GM19395 (cell line): ENCODE data around the gene ODAD2.
"Not testable (repeated sequence)": the region's sequence is repeated elsewhere in the genome, so short reads cannot be mapped to it uniquely, and the experiment has no call there.

Source experiments
- ATAC-seq: cut with Tn5 transposase; IDR thresholded peaks from one replicate; pipeline ENCODE4 v1.9.1; 2021; ENCODE audit warnings: mild to moderate bottlenecking, moderate library complexity; ENCODE audit not compliant: unreplicated experiment

Gene ODAD2, protein sequence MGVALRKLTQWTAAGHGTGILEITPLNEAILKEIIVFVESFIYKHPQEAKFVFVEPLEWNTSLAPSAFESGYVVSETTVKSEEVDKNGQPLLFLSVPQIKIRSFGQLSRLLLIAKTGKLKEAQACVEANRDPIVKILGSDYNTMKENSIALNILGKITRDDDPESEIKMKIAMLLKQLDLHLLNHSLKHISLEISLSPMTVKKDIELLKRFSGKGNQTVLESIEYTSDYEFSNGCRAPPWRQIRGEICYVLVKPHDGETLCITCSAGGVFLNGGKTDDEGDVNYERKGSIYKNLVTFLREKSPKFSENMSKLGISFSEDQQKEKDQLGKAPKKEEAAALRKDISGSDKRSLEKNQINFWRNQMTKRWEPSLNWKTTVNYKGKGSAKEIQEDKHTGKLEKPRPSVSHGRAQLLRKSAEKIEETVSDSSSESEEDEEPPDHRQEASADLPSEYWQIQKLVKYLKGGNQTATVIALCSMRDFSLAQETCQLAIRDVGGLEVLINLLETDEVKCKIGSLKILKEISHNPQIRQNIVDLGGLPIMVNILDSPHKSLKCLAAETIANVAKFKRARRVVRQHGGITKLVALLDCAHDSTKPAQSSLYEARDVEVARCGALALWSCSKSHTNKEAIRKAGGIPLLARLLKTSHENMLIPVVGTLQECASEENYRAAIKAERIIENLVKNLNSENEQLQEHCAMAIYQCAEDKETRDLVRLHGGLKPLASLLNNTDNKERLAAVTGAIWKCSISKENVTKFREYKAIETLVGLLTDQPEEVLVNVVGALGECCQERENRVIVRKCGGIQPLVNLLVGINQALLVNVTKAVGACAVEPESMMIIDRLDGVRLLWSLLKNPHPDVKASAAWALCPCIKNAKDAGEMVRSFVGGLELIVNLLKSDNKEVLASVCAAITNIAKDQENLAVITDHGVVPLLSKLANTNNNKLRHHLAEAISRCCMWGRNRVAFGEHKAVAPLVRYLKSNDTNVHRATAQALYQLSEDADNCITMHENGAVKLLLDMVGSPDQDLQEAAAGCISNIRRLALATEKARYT

GRCh38 chr10:27998954-27999275 lies at the start of gene ODAD2:
ODAD2 (minus strand) TSS chr10:27999079; CDS start chr10:27995142, 3,937 bp downstream.
- no peak for ATAC-seq

GRCh38 chr10:28047061-28047460 lies 48.2 kb upstream of the ODAD2 start:
- ATAC-seq: no peak

GRCh38 chr10:28046579-28046978 lies 47.7 kb upstream of the ODAD2 start:
- ATAC-seq: no peak

GRCh38 chr10:28043941-28044340 lies 45.1 kb upstream of the ODAD2 start:
- no peak for ATAC-seq

DNA sequence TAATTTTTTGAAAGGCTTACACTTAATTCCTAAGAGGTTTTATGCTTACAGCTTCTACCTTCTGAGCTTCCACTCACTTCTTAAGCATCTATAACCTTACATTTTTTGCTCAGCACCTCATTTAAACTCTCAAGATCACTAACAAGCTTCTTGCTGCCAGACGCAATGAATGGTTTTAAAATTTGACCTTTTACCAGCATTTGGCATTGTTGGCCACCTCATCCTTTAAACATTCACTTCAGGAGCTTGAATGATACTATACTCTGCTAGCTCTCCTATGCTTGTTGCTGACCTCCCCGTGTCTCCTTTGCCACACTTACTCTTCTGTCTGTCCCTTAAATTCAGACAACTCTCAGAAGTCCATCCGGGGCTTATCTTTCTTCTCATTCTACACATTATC lies 37.7 kb upstream of the ODAD2 start:
- no peak for ATAC-seq

DNA sequence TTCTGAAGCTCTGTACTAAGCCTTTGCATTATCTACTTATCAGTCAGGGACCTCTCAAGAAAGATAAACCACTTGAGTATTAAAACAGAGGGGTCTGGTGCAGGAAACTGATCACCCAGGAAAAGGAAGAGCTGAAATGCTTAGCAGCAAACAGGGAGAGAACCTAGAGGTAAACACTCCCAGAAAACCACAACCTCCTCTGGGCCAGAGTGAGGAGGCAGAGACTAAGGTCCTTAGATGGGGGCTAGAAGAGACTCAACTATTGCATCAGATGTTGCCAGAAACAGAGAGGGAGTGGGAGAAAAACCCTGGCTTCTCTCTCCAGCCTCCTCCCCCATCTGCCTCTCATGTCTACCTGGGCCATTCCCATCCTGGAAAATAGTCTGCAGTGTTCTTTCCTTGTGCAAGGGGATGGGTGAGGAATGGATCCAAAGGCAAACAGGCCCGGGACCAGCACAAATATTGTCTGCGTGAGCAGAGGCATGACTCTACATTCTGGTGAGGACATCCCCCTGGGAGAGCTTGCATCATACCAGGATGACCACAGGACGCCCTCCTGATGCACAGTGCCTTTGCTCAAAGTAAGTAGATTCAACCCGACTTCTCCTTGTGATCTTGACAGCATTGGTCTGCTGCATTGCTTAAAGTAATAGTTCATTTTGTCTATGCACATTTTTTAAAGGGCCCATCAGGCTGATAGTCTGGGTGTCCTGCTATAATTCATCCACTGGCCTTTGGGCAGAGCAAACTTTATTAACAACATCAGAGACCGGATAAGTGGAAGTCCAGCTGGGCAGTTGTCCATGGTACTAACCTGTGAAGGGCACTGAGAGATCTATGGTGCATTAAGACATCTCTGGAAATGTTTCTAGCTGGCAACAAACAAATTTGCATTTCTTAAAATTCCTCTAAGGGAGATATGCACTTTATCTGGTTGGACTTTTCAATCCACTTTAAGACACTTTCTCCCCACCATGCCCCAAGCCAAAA lies 22.4 kb upstream of the ODAD2 start:
- ATAC-seq: no peak

DNA sequence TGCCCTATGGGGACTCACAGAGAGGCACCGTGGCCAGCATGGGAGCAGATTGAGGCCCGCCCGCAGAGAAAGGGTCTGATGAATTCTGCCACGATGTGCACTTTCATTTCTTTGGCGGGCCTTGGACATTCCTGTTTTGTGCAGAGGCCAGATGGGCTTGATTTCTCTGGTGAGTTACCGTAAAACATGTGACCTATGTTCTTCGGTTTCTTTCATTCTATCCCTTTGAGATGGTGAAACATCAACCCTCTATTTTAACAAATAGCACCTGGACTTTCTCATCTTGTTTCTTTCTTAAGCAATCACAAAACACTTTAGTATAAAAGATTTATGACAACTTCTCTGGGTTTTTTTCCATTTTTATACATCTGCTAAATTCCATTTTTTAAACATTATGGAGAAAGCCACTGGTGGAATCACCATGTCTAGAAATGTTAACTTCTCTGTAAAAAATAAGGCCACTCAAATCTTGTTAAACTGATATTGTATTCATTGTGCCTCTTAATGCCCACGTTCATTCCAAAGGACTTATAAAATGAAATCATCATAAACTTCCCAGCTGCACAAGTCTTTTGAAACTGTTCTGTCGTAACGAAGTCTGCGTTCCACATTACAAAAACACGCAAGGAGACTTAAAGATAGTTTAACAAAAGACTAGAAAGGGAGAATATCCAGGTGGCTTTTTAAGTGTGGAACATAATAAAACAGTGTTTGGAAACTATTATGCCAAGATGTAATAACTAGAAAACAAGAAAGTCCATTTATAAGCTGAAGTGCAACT lies 21.4 kb upstream of the ODAD2 start:
- ATAC-seq: no peak

DNA sequence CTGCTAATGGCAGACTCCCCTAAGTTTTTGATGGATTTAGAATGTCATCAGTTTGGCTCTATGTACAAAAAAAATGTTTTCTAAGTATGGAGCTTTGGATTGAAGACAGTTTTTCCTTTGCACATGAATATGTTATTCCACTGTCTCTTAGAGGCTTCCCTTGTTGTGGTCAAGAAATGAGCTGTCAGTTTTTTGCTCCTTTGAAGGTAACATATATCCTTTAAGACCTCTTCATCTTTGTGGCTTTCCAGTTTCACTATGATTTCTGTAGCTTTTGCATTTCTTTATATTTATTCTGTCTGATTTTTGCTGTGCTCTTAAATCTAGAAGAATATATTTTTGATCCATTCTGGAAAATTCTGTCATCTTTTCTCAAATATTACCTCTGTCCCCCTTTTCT lies 15.8 kb upstream of the ODAD2 start:
- no peak for ATAC-seq

DNA sequence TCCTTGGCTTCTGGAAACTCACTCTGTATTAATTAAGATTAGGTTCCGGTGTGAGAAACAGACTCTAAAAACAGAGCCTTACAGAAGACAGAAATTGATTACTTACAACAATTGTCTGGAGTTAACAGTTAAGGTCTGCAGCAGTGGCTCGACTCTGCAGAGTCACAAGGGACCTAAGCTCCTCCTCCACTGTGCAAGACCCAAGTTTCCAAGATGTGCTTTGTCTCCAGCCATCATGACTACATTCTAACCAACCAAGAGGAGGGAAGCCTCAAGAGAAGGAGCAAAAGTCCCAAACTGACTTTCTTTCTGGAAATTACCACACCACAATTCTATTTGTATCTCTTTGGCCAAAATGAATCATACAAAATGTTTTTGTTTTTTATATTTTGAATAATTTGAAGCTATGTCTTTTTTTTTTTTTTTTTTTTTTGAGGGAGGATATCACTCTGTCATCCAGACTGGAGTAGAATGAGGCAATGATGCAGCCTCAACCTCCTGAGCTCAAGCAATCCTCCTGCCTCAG lies 14.2 kb upstream of the ODAD2 start:
- no peak for ATAC-seq

DNA sequence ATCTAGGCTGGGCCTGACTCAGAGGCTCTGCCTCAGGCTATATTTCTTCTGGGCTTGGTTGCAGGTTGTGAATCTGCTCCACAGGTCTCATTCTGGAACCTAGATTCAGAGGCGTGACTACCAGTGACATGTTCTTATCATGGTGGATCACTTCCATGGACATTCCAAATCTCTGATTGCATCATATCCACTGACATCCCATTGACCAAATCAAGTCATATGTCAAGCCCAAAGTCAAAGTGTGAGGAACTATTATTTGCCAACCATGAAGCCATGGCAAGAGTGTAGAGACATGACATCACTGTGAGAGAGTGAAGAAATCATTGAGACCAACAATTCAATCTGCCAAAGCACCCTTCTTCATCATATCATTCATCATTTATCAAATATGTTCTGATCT lies 11.9 kb upstream of the ODAD2 start:
- no peak for ATAC-seq

DNA sequence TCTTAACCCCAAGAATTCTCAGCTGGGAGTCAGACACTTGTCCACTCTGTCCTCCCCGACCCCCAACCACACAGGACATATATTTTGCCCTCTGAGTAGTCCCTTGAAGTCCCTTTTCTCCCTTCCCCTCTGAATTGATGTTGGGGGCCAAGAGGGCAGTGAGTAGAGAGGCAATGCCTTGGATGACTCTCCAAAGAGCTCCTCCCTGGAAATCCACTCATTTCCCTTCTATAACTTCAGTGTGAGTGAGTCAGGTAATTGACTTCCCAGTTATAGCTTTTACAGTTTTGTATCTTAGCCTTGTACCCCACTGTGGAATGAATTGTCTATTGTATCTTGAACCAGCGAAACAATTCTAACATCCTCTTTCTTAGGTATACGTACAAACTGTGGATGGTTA lies 9.2 kb upstream of the ODAD2 start:
- no peak for ATAC-seq

GRCh38 chr10:28001353-28001752 lies 2.5 kb upstream of the ODAD2 start:
- no peak for ATAC-seq

DNA sequence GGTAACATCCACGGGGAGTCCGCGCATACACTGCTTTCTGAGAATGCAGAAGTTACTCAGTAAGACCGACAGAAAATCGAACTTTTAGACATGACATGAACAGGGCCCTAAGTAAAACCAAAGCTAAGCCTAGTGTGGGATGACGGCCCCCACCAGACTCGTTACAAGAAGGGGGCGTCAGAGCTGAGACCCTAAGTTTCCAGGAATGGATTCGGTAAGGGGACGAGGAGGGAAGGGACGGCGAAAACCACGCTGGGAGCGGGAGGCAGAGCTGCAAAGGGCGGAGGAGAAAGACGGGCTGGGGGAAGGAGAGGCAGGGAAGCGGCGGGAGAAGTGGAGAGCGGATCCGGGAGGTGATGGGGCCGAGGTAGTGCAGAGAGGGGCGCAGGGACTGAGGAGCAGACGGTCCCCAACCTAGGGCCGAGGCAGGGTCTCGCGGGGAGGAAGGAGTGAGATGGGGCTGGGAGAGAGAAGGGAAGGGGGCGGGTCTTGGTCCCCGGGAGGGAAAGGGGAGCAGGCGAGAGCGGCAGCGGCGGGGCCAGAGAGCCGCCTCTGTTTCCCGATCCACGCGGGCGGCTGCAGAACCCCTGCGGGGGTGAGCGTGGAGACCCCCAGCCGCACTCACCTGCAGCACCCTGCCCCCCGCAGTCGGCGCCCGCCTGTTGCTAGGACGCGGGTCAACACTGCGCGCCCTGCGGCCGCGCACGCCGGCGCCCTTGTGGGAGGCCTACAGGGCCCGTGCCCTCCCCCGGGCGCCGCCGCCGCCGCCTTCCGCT lies 513 bp downstream of the ODAD2 start:
- ATAC-seq: no peak

- ATAC-seq: no peak
Observed at GRCh38 chr10:27997865-27998177, 1.1 kb downstream of the ODAD2 start.

GRCh38 chr10:27995311-27995710 lies 3.6 kb downstream of the ODAD2 start:
- ATAC-seq: no peak

GRCh38 chr10:27989357-27989756 lies 9.5 kb downstream of the ODAD2 start:
- not testable (repeated sequence) for ATAC-seq

DNA sequence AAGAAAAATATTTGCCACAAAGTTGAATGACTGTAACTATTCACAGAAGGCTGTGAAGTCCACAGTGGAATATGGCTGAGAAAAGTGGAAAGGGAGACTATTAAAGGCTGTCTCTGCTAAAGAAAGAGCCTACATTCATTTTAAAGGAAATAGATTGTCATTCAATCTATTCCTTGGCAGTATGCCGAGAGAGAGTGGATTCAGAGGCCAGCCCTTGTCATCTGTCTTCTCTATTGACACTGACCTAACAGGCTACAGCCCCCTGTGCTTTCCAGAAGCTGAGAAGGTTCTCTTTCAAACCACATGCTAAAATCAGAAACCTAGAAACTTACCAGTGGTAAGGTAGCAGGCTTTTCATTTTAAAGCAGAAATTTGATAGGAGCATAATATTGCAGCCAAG lies 12.1 kb downstream of the ODAD2 start:
- ATAC-seq: no peak

DNA sequence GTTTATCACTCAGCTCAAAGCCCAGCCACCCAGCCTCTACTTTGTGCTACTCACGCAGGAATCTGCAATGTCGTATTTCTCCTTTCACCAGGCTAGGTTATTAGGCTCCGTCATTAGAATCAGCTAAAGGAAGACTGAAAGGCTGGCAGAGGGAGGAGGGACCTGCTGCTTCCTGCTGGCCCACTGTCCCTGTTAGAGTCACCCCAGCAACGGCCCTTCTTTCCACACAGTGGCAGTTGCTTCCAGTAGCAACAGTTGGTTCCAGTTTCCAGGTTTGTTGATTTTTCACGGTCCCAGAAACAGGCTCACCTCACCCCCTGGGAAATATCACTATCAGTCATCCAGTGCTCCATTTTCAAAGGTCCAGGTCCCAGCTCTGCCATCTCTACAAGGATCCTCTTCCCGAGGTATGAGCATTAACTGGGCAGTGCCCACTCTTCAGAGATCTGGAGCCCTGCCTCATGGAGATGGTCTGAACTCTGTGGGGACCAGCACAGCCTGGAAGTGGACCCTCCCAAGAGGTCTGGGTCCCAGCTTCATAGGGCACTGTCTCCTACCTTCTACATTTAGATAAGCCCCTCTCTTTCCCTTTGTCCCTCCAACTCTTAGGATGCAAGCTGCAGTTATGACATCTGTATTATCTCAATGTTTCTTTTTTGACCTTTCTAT lies 15.9 kb downstream of the ODAD2 start:
- ATAC-seq: no peak

DNA sequence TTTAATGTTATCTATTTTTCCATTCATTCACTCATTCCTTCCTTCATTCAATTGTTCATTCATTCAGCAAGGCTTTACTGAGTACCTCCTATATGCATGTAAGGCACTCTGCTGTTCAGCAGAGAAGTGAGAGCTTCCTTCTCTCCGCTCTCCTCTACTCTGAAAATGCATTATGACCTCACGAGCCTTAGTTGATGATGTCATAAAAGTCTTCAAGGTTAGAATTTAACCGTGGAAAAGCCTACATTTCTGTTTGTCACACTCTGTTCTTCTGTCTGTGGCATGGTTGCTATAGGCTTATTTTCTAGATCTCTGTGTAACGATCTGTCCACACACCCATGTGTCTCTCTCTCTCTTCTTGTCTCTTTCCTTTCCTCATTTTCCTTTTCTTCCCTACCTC lies 17.1 kb downstream of the ODAD2 start:
- ATAC-seq: no peak
